ENCODE measurements around the gene DAB2IP. TPM values are rescaled to one million over a fixed set of nuclear protein-coding genes. Genes with fewer than 3 reads are reported as not detected.

Gene DAB2IP
- total and polyA plus RNA-seq, 2 experiments from 2014 or later, result 8.9 to 42.8 TPM

DNA sequence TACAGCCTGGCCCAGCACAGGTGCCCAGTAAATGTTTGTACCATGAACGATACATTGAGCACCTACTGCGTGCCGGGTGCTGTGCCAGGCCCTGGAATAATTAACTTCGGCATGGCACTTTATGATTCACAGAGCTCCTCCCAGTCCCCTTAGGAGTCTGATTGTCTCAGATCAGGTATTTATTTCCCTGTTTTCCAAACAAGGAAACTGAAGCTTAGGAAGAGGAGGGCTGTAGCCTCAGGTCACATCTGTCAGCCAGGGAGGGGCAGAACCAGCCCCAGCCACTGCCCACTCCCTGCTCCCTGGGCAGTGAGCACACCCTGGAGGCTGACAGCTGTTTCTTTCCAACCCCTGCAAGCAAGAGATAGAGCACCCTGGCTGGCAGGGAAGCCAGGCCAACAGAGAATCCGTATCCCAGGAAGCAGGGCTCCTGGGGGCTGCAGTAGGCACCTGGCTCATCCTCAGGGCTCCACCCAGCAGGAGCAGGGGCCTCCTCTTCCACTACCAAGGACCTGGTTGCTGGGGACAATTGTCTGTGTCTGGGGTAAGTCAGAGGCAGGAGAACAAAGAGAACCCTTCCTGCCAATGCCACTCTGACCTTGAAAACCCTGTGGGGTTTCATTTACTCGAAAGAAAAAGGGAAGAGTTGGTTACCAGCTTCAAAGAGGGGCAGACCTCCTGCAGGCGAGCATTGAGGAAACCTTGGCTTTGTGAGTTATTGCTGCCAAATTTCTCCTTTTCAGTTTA lies 69.0 kb downstream of the DAB2IP start:
- TF ChIP-seq POLR2AphosphoS5 (IDR thresholded peaks at IDR 0.05; ENCODE audit: low read depth) (no peak), EZH2 (IDR thresholded peaks at IDR 0.05; ENCODE audit: low read depth, unreplicated experiment) (no peak), EZH2phosphoT487 (IDR thresholded peaks at IDR 0.05; ENCODE audit: unreplicated experiment) (no peak), JUNB (IDR thresholded peaks at IDR 0.05; ENCODE audit: unreplicated experiment) (no peak), STAT1 (IDR thresholded peaks at IDR 0.05; ENCODE audit: unreplicated experiment) (no peak), ZNF331 (CRISPR knock-in tag; IDR thresholded peaks at IDR 0.05; ENCODE audit: low read depth) (no peak), NANOG (IDR thresholded peaks at IDR 0.05; ENCODE audit: borderline replicate concordance) (no peak), ZNF114 (CRISPR knock-in tag; IDR thresholded peaks at IDR 0.05) (no peak), CREB1 (CRISPR knock-in tag; IDR thresholded peaks at IDR 0.05; ENCODE audit: low read depth) (no peak)
- TF ChIP-seq, protein P1, sequence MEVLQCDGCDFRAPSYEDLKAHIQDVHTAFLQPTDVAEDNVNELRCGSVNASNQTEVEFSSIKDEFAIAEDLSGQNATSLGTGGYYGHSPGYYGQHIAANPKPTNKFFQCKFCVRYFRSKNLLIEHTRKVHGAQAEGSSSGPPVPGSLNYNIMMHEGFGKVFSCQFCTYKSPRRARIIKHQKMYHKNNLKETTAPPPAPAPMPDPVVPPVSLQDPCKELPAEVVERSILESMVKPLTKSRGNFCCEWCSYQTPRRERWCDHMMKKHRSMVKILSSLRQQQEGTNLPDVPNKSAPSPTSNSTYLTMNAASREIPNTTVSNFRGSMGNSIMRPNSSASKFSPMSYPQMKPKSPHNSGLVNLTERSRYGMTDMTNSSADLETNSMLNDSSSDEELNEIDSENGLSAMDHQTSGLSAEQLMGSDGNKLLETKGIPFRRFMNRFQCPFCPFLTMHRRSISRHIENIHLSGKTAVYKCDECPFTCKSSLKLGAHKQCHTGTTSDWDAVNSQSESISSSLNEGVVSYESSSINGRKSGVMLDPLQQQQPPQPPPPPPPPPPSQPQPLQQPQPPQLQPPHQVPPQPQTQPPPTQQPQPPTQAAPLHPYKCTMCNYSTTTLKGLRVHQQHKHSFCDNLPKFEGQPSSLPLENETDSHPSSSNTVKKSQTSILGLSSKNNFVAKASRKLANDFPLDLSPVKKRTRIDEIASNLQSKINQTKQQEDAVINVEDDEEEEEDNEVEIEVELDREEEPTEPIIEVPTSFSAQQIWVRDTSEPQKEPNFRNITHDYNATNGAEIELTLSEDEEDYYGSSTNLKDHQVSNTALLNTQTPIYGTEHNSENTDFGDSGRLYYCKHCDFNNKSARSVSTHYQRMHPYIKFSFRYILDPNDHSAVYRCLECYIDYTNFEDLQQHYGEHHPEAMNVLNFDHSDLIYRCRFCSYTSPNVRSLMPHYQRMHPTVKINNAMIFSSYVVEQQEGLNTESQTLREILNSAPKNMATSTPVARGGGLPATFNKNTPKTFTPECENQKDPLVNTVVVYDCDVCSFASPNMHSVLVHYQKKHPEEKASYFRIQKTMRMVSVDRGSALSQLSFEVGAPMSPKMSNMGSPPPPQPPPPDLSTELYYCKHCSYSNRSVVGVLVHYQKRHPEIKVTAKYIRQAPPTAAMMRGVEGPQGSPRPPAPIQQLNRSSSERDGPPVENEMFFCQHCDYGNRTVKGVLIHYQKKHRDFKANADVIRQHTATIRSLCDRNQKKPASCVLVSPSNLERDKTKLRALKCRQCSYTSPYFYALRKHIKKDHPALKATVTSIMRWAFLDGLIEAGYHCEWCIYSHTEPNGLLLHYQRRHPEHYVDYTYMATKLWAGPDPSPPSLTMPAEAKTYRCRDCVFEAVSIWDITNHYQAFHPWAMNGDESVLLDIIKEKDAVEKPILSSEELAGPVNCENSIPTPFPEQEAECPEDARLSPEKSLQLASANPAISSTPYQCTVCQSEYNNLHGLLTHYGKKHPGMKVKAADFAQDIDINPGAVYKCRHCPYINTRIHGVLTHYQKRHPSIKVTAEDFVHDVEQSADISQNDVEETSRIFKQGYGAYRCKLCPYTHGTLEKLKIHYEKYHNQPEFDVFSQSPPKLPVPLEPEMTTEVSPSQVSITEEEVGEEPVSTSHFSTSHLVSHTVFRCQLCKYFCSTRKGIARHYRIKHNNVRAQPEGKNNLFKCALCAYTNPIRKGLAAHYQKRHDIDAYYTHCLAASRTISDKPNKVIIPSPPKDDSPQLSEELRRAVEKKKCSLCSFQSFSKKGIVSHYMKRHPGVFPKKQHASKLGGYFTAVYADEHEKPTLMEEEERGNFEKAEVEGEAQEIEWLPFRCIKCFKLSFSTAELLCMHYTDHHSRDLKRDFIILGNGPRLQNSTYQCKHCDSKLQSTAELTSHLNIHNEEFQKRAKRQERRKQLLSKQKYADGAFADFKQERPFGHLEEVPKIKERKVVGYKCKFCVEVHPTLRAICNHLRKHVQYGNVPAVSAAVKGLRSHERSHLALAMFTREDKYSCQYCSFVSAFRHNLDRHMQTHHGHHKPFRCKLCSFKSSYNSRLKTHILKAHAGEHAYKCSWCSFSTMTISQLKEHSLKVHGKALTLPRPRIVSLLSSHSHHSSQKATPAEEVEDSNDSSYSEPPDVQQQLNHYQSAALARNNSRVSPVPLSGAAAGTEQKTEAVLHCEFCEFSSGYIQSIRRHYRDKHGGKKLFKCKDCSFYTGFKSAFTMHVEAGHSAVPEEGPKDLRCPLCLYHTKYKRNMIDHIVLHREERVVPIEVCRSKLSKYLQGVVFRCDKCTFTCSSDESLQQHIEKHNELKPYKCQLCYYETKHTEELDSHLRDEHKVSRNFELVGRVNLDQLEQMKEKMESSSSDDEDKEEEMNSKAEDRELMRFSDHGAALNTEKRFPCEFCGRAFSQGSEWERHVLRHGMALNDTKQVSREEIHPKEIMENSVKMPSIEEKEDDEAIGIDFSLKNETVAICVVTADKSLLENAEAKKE (CRISPR knock-in tag; IDR thresholded peaks at IDR 0.05), result no peak
- TF ChIP-seq, protein P2, sequence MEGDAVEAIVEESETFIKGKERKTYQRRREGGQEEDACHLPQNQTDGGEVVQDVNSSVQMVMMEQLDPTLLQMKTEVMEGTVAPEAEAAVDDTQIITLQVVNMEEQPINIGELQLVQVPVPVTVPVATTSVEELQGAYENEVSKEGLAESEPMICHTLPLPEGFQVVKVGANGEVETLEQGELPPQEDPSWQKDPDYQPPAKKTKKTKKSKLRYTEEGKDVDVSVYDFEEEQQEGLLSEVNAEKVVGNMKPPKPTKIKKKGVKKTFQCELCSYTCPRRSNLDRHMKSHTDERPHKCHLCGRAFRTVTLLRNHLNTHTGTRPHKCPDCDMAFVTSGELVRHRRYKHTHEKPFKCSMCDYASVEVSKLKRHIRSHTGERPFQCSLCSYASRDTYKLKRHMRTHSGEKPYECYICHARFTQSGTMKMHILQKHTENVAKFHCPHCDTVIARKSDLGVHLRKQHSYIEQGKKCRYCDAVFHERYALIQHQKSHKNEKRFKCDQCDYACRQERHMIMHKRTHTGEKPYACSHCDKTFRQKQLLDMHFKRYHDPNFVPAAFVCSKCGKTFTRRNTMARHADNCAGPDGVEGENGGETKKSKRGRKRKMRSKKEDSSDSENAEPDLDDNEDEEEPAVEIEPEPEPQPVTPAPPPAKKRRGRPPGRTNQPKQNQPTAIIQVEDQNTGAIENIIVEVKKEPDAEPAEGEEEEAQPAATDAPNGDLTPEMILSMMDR (conservative IDR thresholded peaks at IDR 0.05; ENCODE audit: low read depth in 2 of 2), result no peak
- TF ChIP-seq, protein P3, sequence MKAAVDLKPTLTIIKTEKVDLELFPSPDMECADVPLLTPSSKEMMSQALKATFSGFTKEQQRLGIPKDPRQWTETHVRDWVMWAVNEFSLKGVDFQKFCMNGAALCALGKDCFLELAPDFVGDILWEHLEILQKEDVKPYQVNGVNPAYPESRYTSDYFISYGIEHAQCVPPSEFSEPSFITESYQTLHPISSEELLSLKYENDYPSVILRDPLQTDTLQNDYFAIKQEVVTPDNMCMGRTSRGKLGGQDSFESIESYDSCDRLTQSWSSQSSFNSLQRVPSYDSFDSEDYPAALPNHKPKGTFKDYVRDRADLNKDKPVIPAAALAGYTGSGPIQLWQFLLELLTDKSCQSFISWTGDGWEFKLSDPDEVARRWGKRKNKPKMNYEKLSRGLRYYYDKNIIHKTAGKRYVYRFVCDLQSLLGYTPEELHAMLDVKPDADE (IDR thresholded peaks at IDR 0.05), result no peak
- TF ChIP-seq, protein P4, sequence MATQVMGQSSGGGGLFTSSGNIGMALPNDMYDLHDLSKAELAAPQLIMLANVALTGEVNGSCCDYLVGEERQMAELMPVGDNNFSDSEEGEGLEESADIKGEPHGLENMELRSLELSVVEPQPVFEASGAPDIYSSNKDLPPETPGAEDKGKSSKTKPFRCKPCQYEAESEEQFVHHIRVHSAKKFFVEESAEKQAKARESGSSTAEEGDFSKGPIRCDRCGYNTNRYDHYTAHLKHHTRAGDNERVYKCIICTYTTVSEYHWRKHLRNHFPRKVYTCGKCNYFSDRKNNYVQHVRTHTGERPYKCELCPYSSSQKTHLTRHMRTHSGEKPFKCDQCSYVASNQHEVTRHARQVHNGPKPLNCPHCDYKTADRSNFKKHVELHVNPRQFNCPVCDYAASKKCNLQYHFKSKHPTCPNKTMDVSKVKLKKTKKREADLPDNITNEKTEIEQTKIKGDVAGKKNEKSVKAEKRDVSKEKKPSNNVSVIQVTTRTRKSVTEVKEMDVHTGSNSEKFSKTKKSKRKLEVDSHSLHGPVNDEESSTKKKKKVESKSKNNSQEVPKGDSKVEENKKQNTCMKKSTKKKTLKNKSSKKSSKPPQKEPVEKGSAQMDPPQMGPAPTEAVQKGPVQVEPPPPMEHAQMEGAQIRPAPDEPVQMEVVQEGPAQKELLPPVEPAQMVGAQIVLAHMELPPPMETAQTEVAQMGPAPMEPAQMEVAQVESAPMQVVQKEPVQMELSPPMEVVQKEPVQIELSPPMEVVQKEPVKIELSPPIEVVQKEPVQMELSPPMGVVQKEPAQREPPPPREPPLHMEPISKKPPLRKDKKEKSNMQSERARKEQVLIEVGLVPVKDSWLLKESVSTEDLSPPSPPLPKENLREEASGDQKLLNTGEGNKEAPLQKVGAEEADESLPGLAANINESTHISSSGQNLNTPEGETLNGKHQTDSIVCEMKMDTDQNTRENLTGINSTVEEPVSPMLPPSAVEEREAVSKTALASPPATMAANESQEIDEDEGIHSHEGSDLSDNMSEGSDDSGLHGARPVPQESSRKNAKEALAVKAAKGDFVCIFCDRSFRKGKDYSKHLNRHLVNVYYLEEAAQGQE (IDR thresholded peaks at IDR 0.05; ENCODE audit: unreplicated experiment), result no peak
- Histone ChIP-seq H3K4me3 (no peak overlapping the region), H3K9me2 (ENCODE audit: insufficient read depth) (no peaks in the 10 kb centered on the region), H2AFZ (no peak overlapping the region), H3K27me3 (ENCODE audit: insufficient read depth) (no peaks in the 10 kb centered on the region), H3K4me2 (0 out of 2 replicates have a peak overlapping the region, but pooled peaks have one; percentile 24), H4K20me1 (replicated peaks; ENCODE audit: insufficient read depth) (peaks cover 18% of the 10 kb centered on the region), H3K36me3 (ENCODE audit: insufficient read depth) (no peaks in the 10 kb centered on the region), H3K79me2 (replicated peaks; ENCODE audit: insufficient read depth) (peaks cover 62% of the 10 kb centered on the region), H3F3A (replicated peaks; ENCODE audit: low read depth) (no peaks in the 10 kb centered on the region), H3K27ac (ENCODE audit: low read depth) (0 out of 2 replicates have a peak overlapping the region, but pooled peaks have one; percentile 19), H3K4me1 (ENCODE audit: insufficient read depth) (peaks cover 37% of the 10 kb centered on the region; the same call in 1 of the 2 replicates)
- Mint-ChIP-seq H3K27ac (peak overlapping the region; percentile 81), H3K36me3 (ENCODE audit: low read depth) (no peaks in the 10 kb centered on the region; the same call in 2 of the 3 replicates), H3K4me1 (peaks cover 67% of the 10 kb centered on the region), H3K4me3 (no peak overlapping the region), H3K27me3 (ENCODE audit: insufficient read depth, low read depth, poor library complexity) (peaks cover 16% of the 10 kb centered on the region), H3K9me3 (no peaks in the 10 kb centered on the region)
- ATAC-seq, result no peak; the same call in 2 of the 3 replicates
- DNase-seq (ENCODE audit: low spot score), result no peak

All from GM23338 (cell line).